H9 (cell line): Measurements from ENCODE around the gene ADAMTS17. TPM values are rescaled to one million over a fixed set of nuclear protein-coding genes. Genes with fewer than 3 reads are reported as not detected.
A peak's percentile ranks its signal among the peaks of the same experiment; 100 is the strongest.

Experiments
- DNase-seq: peaks from one replicate; pipeline ENCODE4 v3.0.0-alpha.2; 2017
- H2AFZ ChIP-seq: one replicate; pipeline ENCODE4 v1.6.1; 2013; ENCODE audit warnings: mild to moderate bottlenecking, low read length, control low read depth, moderate library complexity
- H2AK5ac ChIP-seq: 2 replicates; pipeline ENCODE4 v1.6.1; 2013; ENCODE audit warnings: low read length, control low read depth, mixed read lengths; ENCODE audit not compliant: insufficient read length
- H2BK120ac ChIP-seq: one replicate; pipeline ENCODE4 v1.6.1; 2013; ENCODE audit warnings: low read depth, mild to moderate bottlenecking, low read length, control low read depth, inconsistent platforms; ENCODE audit not compliant: poor library complexity, severe bottlenecking
- H2BK12ac ChIP-seq: 2 replicates; pipeline ENCODE4 v1.6.1; 2013; ENCODE audit warnings: low read length, control low read depth, mixed read lengths, low read depth; ENCODE audit not compliant: insufficient read length
- H2BK15ac ChIP-seq: 2 replicates; pipeline ENCODE4 v1.6.1; 2013; ENCODE audit warnings: low read depth, low read length, control low read depth
- H2BK20ac ChIP-seq: one replicate; pipeline ENCODE4 v1.6.1; 2013; ENCODE audit warnings: low read depth, mild to moderate bottlenecking, low read length, control low read depth, inconsistent platforms; ENCODE audit not compliant: poor library complexity, severe bottlenecking
- H2BK5ac ChIP-seq: 2 replicates; pipeline ENCODE4 v1.6.1; 2013; ENCODE audit warnings: low read length, control low read depth, mixed read lengths; ENCODE audit not compliant: insufficient read length
- H3K14ac ChIP-seq: 2 replicates; pipeline ENCODE4 v1.6.1; 2013; ENCODE audit warnings: low read length, control low read depth; ENCODE audit not compliant: insufficient read depth
- H3K18ac ChIP-seq: 2 replicates; pipeline ENCODE4 v1.6.1; 2013; ENCODE audit warnings: low read depth, mild to moderate bottlenecking, mixed read lengths, low read length, control low read depth; ENCODE audit not compliant: insufficient read length
- H3K23ac ChIP-seq: 2 replicates; pipeline ENCODE4 v1.6.1; 2013; ENCODE audit warnings: low read length, control low read depth, mixed read lengths, low read depth; ENCODE audit not compliant: insufficient read length
- H3K23me2 ChIP-seq: 2 replicates; pipeline ENCODE4 v1.6.1; 2013; ENCODE audit warnings: low read depth, mild to moderate bottlenecking, mixed read lengths, low read length, control low read depth; ENCODE audit not compliant: insufficient read length, poor library complexity, severe bottlenecking
- H3K27ac ChIP-seq: 2 replicates; pipeline ENCODE4 v1.5.1; 2013; ENCODE audit warnings: low read length, control low read depth, mixed read lengths, low read depth; ENCODE audit not compliant: insufficient read length
- H3K27me3 ChIP-seq: 2 replicates; pipeline ENCODE4 v1.6.1; 2013; ENCODE audit warnings: low read length, control low read depth, inconsistent platforms; ENCODE audit not compliant: insufficient read depth
- H3K4ac ChIP-seq: 2 replicates; pipeline ENCODE4 v1.6.1; 2013; ENCODE audit warnings: low read depth, mild to moderate bottlenecking, control low read depth, inconsistent platforms, low read length, moderate library complexity
- H3K4me1 ChIP-seq: 2 replicates; pipeline ENCODE4 v1.6.1; 2013; ENCODE audit warnings: low read length, control low read depth, inconsistent platforms; ENCODE audit not compliant: insufficient read depth
- H3K4me2 ChIP-seq: 2 replicates; pipeline ENCODE4 v1.6.1; 2013; ENCODE audit warnings: low read length, control low read depth, mixed read lengths; ENCODE audit not compliant: insufficient read length, insufficient read depth
- H3K56ac ChIP-seq: 2 replicates; pipeline ENCODE4 v1.6.1; 2013; ENCODE audit warnings: low read depth, mild to moderate bottlenecking, mixed read lengths, low read length, control low read depth; ENCODE audit not compliant: insufficient read length
- H3K79me1 ChIP-seq: 2 replicates; pipeline ENCODE4 v1.6.1; 2013; ENCODE audit warnings: low read depth, mild to moderate bottlenecking, moderate library complexity, low read length, control low read depth, inconsistent platforms; ENCODE audit not compliant: insufficient read depth, poor library complexity, severe bottlenecking
- H3K79me2 ChIP-seq: 2 replicates; pipeline ENCODE4 v1.6.1; 2013; ENCODE audit warnings: low read length, control low read depth, inconsistent platforms; ENCODE audit not compliant: insufficient read depth
- H3K9ac ChIP-seq: 2 replicates; pipeline ENCODE4 v1.6.1; 2013; ENCODE audit warnings: low read length, control low read depth, mixed read lengths; ENCODE audit not compliant: insufficient read length; ENCODE audit errors: extremely low read depth
- H3K9me3 ChIP-seq: one replicate; pipeline ENCODE4 v1.6.1; 2013; ENCODE audit warnings: low read depth, low read length, inconsistent platforms; ENCODE audit not compliant: control insufficient read depth
- H3T11ph ChIP-seq: one replicate; pipeline ENCODE4 v1.6.1; 2013; ENCODE audit warnings: mild to moderate bottlenecking, low read length, control low read depth, inconsistent platforms
- H4K20me1 ChIP-seq: one replicate; pipeline ENCODE4 v1.6.1; 2013; ENCODE audit not compliant: control insufficient read depth, insufficient read length, insufficient read depth
- H4K5ac ChIP-seq: 2 replicates; pipeline ENCODE4 v1.6.1; 2013; ENCODE audit warnings: low read depth, mild to moderate bottlenecking, mixed read lengths, low read length, control low read depth; ENCODE audit not compliant: insufficient read length
- H4K8ac ChIP-seq: replicated peaks from 2 replicates; pipeline ENCODE4 v1.6.1; 2013; ENCODE audit warnings: low read length, control low read depth, mixed read lengths, low read depth; ENCODE audit not compliant: insufficient read length
- H4K91ac ChIP-seq: 2 replicates; pipeline ENCODE4 v1.6.1; 2013; ENCODE audit warnings: low read depth, mild to moderate bottlenecking, moderate library complexity, mixed read lengths, low read length, control low read depth; ENCODE audit not compliant: insufficient read length
- H3K27ac Mint-ChIP-seq, 3 experiments: 2 replicates in 2 of 3; 3 replicates in 1 of 3; pipeline ENCODE4 v1.8.0; 2020 to 2021; ENCODE audit warnings: mixed read lengths in 3 of 3, mild to moderate bottlenecking in 1 of 3, moderate library complexity in 1 of 3
- H3K27me3 Mint-ChIP-seq: 2 replicates; pipeline ENCODE4 v1.8.0; 2021; ENCODE audit warnings: low read depth, mild to moderate bottlenecking, moderate library complexity, mixed read lengths
- H3K36me3 Mint-ChIP-seq, 3 experiments: 2 replicates in 2 of 3; 3 replicates in 1 of 3; pipeline ENCODE4 v1.8.0; 2020 to 2021; ENCODE audit warnings: low read depth in 3 of 3, mixed read lengths in 3 of 3; ENCODE audit not compliant: insufficient read depth in 1 of 3
- H3K4me1 Mint-ChIP-seq, 2 experiments: 2 replicates each; pipeline ENCODE4 v1.8.0; 2020; ENCODE audit warnings: mixed read lengths in 2 of 2
- H3K4me3 Mint-ChIP-seq, 2 experiments: 2 replicates in 1 of 2; 3 replicates in 1 of 2; pipeline ENCODE4 v1.8.0; 2020 to 2021; ENCODE audit warnings: mild to moderate bottlenecking in 2 of 2, mixed read lengths in 2 of 2, moderate library complexity in 1 of 2
- H3K9me3 Mint-ChIP-seq, 2 experiments: 2 replicates in 1 of 2; 3 replicates in 1 of 2; pipeline ENCODE4 v1.8.0; 2020; ENCODE audit warnings: mild to moderate bottlenecking in 2 of 2, mixed read lengths in 2 of 2, moderate library complexity in 1 of 2
- CTCF ChIP-seq: fragments of 200-600 bp; sonication (generic); conservative IDR thresholded peaks from 3 replicates; pipeline ENCODE4 v1.8.0; 2021; ENCODE audit warnings: antibody characterized with exemption, mild to moderate bottlenecking
- WGBS: extraction: QIAGEN DNeasy Blood & Tissue Kit; methylation state at CpG from one replicate; pipeline ENCODE4 v1.1.7; 2013; ENCODE audit warnings: missing lambda C conversion rate, low lambda C conversion rate, mixed read lengths; ENCODE audit not compliant: insufficient read length; ENCODE audit errors: extremely low coverage; 5-methylcytosine and 5-hydroxymethylcytosine counted together
- total RNA-seq: library from RNA; stranded (reverse); gene quantifications from 2 replicates; pipeline ENCODE4 v1.2.1, GENCODE V29; 2021

The ADAMTS17 gene
- total RNA-seq, 1 experiment from 2014 or later = 2.9 TPM

GRCh38 chr15:100141311-100142001, 200.3 kb downstream of the ADAMTS17 start:
- Histone ChIP-seq H3K9ac (no peak overlapping the region), H3K4me1 (no peaks in the 10 kb centered on the region), H2BK120ac (no peak overlapping the region), H3K14ac (no peak overlapping the region), H3K18ac (no peak overlapping the region), H3T11ph (no peak overlapping the region), H3K9me3 (no peaks in the 10 kb centered on the region), H2BK5ac (no peak overlapping the region), H3K27me3 (no peaks in the 10 kb centered on the region), H2AK5ac (no peak overlapping the region), H2AFZ (no peak overlapping the region), H3K79me1 (no peaks in the 10 kb centered on the region), H4K91ac (no peak overlapping the region), H2BK15ac (no peak overlapping the region), H4K5ac (no peak overlapping the region), H3K79me2 (no peaks in the 10 kb centered on the region), H2BK20ac (no peak overlapping the region), H2BK12ac (no peak overlapping the region), H3K27ac (no peak overlapping the region), H3K4ac (no peak overlapping the region), H3K23ac (no peak overlapping the region), H3K4me2 (no peak overlapping the region), H4K8ac (no peak overlapping the region), H4K20me1 (no peaks in the 10 kb centered on the region), H3K56ac (no peak overlapping the region), H3K23me2 (no peaks in the 10 kb centered on the region)
- peaks cover 2% of the 10 kb centered on the region for H3K27me3 Mint-ChIP-seq
- H3K4me1 Mint-ChIP-seq = 0 out of 4 replicates have a peak, but pooled peaks cover 0 to 1% of the 10 kb centered on the region in 2 experiments
- H3K36me3 Mint-ChIP-seq = peaks cover 0 to 2% (median under 1%) of the 10 kb centered on the region in 3 experiments; a peak in 2 of 7 replicates
- no peak for DNase-seq
- peak overlapping the region in 1 of 3 experiments; percentile 65; a peak in 2 of 7 replicates for H3K27ac Mint-ChIP-seq
- peaks cover 2 to 3% of the 10 kb centered on the region in 2 experiments; a peak in 2 of 5 replicates for H3K9me3 Mint-ChIP-seq
- TF ChIP-seq CTCF = no peak
- H3K4me3 Mint-ChIP-seq = no peak overlapping the region
- WGBS = no CpG with 5 or more reads among the region's 11 CpGs
